IPS-NIHi11 (cell line): ENCODE measurements around the gene ARHGAP15.

Experiments
- DNase-seq: peaks from one replicate; pipeline ENCODE4 v3.0.0; 2012; ENCODE audit warnings: mixed read lengths, low spot score

Gene ARHGAP15

DNA sequence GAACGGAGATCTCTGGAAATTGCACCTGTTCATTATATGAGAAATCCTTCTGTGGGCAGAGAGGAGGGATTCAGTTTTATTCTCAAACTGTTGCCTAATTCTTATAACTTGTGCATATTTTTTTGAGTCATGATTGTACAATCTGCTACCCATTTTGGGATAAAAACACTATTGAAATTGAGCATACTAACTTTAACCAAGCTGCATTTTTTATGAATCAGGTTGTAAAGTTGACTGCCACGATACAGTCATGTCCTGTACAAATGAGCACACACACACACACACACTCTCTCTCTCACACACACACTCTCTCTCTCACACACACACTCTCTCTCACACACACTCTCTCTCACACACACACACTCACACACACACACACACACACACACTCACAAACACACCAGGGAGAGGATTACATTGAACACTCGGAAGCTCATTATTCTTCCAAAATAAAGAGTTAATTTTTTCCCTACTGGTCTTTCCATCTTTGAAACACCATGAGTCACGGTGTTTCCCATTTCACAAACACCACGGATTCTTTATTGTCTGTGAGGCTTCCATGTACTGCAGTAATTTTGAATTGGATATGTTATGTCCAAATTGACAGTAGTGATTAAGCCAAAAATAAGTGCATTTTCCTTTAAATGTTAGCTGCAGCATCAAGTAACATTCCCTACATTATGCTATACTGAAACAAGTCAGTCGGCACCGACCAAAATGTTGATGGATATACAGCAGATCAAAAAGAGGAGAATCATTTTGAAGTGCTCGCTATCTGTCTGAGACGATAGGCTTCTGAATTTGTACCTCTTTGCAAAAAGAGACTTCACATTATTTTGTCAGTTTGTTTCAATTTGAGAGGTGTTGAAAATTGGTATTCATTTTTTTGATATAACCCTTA lies 216.9 kb downstream of the ARHGAP15 start:
- no peak for DNase-seq

- no peak for DNase-seq
Observed at GRCh38 chr2:143347271-143347695, 218.1 kb downstream of the ARHGAP15 start.

GRCh38 chr2:143347901-143348414 lies 218.7 kb downstream of the ARHGAP15 start:
- no peak for DNase-seq

- no peak for DNase-seq
Observed at GRCh38 chr2:143354050-143354750, 225.0 kb downstream of the ARHGAP15 start.

DNA sequence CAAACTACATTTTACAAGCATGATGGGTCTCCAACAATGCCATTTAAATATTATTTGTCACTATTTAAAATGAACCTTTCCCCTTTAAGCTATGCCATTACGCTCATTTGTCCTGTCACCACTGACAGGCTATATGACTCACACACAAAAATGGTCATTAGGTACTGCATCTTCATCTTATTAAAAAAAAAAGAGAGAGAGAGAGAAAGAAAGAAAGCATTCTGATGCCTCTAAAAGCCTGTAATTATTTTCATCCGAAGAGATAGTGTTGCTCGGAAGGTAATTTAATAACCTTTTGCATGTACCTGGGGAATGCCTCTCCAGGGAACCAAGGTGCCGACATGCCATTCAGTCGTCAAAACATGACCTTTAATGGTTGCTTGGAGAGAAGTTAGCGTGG lies 226.7 kb downstream of the ARHGAP15 start:
- DNase-seq: no peak

DNA sequence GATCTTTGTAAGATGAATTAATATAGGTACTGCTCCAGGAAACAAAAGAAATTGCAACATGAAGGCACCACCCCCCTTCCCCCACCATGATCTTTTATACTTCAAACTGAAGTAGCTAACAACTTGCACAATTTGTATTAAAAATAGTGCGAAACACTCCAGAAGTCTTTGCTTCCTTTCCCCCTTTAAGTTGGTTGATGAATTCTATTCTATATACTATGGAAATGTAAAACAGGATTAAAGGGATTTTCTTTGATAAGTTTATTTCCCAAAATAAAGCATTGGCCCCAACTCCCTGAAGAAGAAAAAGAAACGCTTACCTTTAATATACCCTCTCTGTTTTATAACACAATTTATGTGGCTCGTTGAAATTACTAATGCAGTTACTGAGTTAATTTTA lies 227.1 kb downstream of the ARHGAP15 start:
- DNase-seq: no peak

GRCh38 chr2:143356736-143357446 lies 227.7 kb downstream of the ARHGAP15 start:
- DNase-seq: no peak

DNA sequence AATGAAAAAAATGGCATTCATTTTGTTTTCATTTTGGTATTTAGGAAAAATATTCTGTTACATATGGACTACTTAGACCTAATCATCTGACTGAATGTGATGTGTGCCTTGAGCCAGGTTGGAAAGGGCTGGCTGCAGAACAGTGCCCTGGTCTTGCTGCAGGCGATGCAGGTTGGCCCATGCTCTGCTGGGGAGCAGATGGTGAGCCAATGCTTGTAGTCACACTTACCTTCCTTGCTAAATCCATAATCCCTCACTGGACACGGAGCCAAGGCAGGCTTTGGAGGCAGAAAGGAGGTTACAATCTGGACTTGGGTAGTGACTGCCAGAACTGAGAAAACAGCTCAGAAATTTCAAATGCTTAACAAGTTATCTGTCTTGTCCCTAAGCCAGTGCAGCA lies 228.7 kb downstream of the ARHGAP15 start:
- DNase-seq: peak; percentile 11

DNA sequence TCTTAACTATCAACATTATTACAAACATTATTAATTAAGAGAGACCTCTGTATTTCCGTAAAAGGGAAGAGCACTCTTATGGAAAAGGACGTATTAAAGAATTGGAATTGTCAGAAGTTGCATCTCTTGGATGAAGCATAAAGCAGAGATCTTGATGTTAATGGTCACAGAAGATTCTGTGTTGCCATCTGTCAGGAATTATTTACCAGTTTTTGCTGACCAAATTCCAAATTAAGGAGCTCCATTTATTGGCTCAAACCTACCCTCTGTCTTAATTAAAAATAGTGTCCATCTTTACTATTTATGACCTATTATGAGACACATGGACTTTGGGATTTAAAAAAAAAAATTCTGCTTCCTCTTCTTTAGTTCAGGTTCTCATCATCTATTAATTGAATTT lies 232.1 kb downstream of the ARHGAP15 start:
- DNase-seq: no peak

GRCh38 chr2:143371616-143372015 lies 242.4 kb downstream of the ARHGAP15 start:
- DNase-seq: no peak

DNA sequence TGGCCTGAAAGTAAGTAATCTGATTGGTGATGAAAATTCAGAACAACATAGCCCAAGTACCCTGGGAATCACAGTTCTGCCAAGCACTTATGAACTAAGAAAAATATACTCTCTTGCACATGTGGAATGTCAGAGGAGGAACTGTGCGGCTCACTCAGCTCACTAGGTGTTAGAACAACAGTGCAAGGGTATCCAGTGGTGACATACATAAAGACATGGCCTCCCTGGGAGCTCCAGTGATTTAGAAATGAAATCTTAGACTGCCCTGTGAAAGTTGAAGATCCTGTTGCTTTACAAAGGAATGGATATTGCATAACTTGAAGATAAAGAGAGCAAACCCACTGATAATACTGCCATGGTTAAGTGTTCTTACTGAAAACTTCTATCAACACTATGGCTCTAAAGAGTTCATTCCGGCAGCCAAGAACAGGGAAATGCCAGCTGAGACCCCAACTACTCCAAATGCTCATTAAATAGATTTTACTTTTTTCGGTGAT lies 246.2 kb downstream of the ARHGAP15 start:
- no peak for DNase-seq

DNA sequence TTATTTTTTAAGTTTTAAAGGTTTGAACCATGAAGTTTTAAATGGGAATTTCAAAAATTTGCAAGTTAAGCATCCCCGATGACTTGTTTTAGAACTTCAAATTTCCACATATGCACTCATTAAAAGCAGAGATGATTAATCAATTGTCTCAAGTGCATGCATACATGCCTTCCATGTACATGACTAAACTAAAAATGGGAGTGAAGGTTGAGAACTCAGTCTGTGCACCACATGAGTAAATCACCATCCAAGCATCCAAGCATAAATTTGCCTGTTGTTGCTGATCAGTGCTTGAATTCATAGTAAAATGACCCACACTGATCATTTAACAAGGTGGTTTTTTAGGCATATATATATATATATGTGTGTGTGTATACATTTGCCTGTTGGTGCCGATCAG lies 249.8 kb downstream of the ARHGAP15 start:
- DNase-seq: no peak

GRCh38 chr2:143379955-143380354 lies 250.7 kb downstream of the ARHGAP15 start:
- DNase-seq: no peak

DNA sequence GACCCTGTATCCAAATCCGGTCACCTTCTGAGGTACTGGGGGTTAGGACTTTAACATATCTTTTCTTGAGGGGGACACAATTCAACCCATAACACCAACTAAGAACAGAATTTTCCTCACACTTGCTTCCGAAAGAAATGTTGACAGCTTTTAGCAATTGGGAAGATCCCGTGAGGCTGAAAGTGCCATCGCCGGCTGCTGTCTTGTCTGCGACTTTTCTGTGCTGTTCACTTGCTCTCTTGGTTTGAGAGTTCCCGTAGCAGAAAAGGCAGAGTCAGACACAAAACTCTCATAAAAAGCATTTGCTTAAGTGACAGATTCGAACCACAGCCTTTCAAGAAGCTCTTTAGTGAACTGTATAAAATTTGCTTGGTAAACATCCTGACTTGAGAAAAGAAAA lies 253.4 kb downstream of the ARHGAP15 start:
- DNase-seq: no peak

GRCh38 chr2:143383016-143383415 lies 253.8 kb downstream of the ARHGAP15 start:
- no peak for DNase-seq

- no peak for DNase-seq
Observed at GRCh38 chr2:143384111-143384510, 254.9 kb downstream of the ARHGAP15 start.

- no peak for DNase-seq
Observed at GRCh38 chr2:143390171-143390570, 261.0 kb downstream of the ARHGAP15 start.

- DNase-seq: no peak
Observed at GRCh38 chr2:143392358-143392757, 263.1 kb downstream of the ARHGAP15 start.

GRCh38 chr2:143394062-143394461 lies 264.8 kb downstream of the ARHGAP15 start:
- no peak for DNase-seq

GRCh38 chr2:143397884-143398614 lies 268.8 kb downstream of the ARHGAP15 start:
- no peak for DNase-seq

DNA sequence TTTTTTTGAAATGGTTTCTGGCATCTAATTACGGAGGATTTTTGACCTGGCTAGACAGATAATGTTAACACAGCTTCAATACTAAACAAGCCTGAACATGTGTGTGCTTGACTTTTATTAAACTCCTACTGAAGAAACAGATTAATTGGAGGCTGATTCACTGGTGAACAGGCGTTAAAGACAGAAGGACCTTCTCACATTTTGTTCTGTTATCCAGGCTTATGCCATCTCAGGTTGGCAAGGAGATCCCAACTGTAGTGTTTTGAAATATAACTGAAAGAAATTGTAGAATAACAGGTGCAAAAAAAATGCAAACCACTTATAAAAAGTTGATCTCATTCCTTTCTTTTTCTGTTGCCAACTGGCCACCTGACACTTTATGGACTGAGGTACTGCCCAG lies 269.6 kb downstream of the ARHGAP15 start:
- no peak for DNase-seq
